ENCODE results near the gene ALMS1. TPM values are rescaled to one million over a fixed set of nuclear protein-coding genes. Genes with fewer than 3 reads are reported as not detected.

ALMS1 gene
- total RNA-seq, 4 donors from 2014 or later: 38.0 to 57.3 (median 49.8) TPM

DNA sequence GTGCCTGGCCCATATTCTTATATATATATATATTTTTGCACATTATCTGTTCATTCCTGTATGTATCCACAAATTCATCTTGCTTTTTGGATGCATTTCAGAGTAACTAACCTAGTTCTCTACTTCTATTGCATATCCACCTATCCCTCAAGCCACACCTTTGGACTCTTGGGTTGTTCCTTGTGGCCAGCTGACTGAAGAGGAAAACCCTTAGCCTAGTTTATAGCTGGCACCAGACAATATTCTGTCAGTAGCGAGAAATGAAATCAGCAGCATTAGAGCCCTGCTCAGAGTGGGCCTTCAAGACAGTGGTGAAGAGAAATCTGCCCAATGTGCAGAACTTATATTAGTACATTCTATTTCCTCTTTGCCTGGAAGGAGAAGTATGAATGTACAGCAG lies 19.6 kb upstream of the ALMS1 start:
- H3K4me3 ChIP-seq: no peak overlapping the region
- no peaks in the 10 kb centered on the region for H3K27me3 ChIP-seq
- H3K9me3 ChIP-seq: no peaks in the 10 kb centered on the region
- no peak overlapping the region for H3K27ac ChIP-seq
- no peaks in the 10 kb centered on the region for H3K4me1 ChIP-seq
- DNase-seq (ENCODE audit: low spot score in 2 of 2): no peak
- no peak for TF ChIP-seq EP300 (IDR thresholded peaks at IDR 0.05)
- TF ChIP-seq, protein P1, sequence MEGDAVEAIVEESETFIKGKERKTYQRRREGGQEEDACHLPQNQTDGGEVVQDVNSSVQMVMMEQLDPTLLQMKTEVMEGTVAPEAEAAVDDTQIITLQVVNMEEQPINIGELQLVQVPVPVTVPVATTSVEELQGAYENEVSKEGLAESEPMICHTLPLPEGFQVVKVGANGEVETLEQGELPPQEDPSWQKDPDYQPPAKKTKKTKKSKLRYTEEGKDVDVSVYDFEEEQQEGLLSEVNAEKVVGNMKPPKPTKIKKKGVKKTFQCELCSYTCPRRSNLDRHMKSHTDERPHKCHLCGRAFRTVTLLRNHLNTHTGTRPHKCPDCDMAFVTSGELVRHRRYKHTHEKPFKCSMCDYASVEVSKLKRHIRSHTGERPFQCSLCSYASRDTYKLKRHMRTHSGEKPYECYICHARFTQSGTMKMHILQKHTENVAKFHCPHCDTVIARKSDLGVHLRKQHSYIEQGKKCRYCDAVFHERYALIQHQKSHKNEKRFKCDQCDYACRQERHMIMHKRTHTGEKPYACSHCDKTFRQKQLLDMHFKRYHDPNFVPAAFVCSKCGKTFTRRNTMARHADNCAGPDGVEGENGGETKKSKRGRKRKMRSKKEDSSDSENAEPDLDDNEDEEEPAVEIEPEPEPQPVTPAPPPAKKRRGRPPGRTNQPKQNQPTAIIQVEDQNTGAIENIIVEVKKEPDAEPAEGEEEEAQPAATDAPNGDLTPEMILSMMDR (IDR thresholded peaks at IDR 0.05): no peak
- WGBS, 2 donors: 84 to 93% methylated on average over 1 of the region's 1 CpG
- H3K36me3 ChIP-seq: no peaks in the 10 kb centered on the region

GRCh38 chr2:73368781-73369180 lies 16.9 kb upstream of the ALMS1 start:
- H3K27me3 ChIP-seq: no peaks in the 10 kb centered on the region
- H3K27ac ChIP-seq: no peak overlapping the region
- H3K4me3 ChIP-seq: no peak overlapping the region
- TF ChIP-seq EP300 (IDR thresholded peaks at IDR 0.05): no peak
- TF ChIP-seq, protein P1 (IDR thresholded peaks at IDR 0.05): no peak
- no peak for TF ChIP-seq POLR2A (IDR thresholded peaks at IDR 0.05)
- no peak for DNase-seq (ENCODE audit: low spot score in 2 of 2)
- no peaks in the 10 kb centered on the region for H3K4me1 ChIP-seq
- WGBS, 2 donors: 80 to 85% methylated on average over 2 of the region's 2 CpGs
- no peaks in the 10 kb centered on the region for H3K9me3 ChIP-seq
- H3K36me3 ChIP-seq: no peaks in the 10 kb centered on the region

GRCh38 chr2:73370348-73370747 lies 15.3 kb upstream of the ALMS1 start:
- Histone ChIP-seq H3K27me3 (no peaks in the 10 kb centered on the region), H3K36me3 (no peaks in the 10 kb centered on the region), H3K9me3 (no peaks in the 10 kb centered on the region), H3K4me3 (no peak overlapping the region), H3K4me1 (no peaks in the 10 kb centered on the region), H3K27ac (no peak overlapping the region)
- no peak for TF ChIP-seq POLR2A (IDR thresholded peaks at IDR 0.05)
- TF ChIP-seq, protein P1 (IDR thresholded peaks at IDR 0.05): no peak
- TF ChIP-seq EP300 (IDR thresholded peaks at IDR 0.05): no peak
- WGBS, 2 donors: 75 to 90% methylated on average over 3 of the region's 3 CpGs
- no peak for DNase-seq (ENCODE audit: low spot score in 2 of 2)

- Histone ChIP-seq H3K27me3 (peaks cover 0 to 6% of the 10 kb centered on the region in 2 donors), H3K4me3 (no peak overlapping the region), H3K27ac (no peak overlapping the region), H3K36me3 (no peaks in the 10 kb centered on the region), H3K9me3 (no peaks in the 10 kb centered on the region), H3K4me1 (no peaks in the 10 kb centered on the region)
- DNase-seq (ENCODE audit: low spot score in 2 of 2): no peak
- no peak for TF ChIP-seq EP300 (IDR thresholded peaks at IDR 0.05)
- TF ChIP-seq, protein P1 (IDR thresholded peaks at IDR 0.05): no peak
- TF ChIP-seq POLR2A (IDR thresholded peaks at IDR 0.05): no peak
- 76 to 84% methylated on average over 2 of the region's 2 CpGs for WGBS, 2 donors
These were observed 12.3 kb upstream of the ALMS1 start for GRCh38 chr2:73373344-73373743.

- Histone ChIP-seq H3K36me3 (no peaks in the 10 kb centered on the region), H3K27ac (no peak overlapping the region), H3K4me3 (no peak overlapping the region), H3K4me1 (no peaks in the 10 kb centered on the region), H3K9me3 (no peaks in the 10 kb centered on the region), H3K27me3 (peaks cover 0 to 6% of the 10 kb centered on the region in 2 donors)
- TF ChIP-seq EP300 (IDR thresholded peaks at IDR 0.05) (no peak), POLR2A (IDR thresholded peaks at IDR 0.05) (no peak)
- TF ChIP-seq, protein P1 (IDR thresholded peaks at IDR 0.05): no peak
- 52 to 77% methylated on average over 1 of the region's 1 CpG for whole genome bisulfite sequencing, 2 donors
- no peak for DNase-seq (ENCODE audit: low spot score in 2 of 2)
These were observed 11.4 kb upstream of the ALMS1 start for GRCh38 chr2:73374269-73374668.
